HG03135 (cell line): ENCODE results near the gene BORCS8.

Experiments
- ATAC-seq: cut with Tn5 transposase; IDR thresholded peaks from one replicate; pipeline ENCODE4 v1.9.1; 2021; ENCODE audit warnings: mild to moderate bottlenecking, moderate library complexity; ENCODE audit not compliant: unreplicated experiment

The BORCS8 gene

GRCh38 chr19:19214892-19215291 lies 22.9 kb upstream of the BORCS8 start:
- ATAC-seq: no peak

GRCh38 chr19:19214159-19214490 lies 22.2 kb upstream of the BORCS8 start:
- no peak for ATAC-seq

- ATAC-seq: no peak
Measured at GRCh38 chr19:19213426-19214158, 21.6 kb upstream of the BORCS8 start.

- ATAC-seq: no peak
Measured at GRCh38 chr19:19212916-19213315, 21.0 kb upstream of the BORCS8 start.

- ATAC-seq: no peak
Measured at GRCh38 chr19:19211499-19212420, 19.8 kb upstream of the BORCS8 start, which contains the start of gene NCAN. Gene NCAN (plus strand): TSS chr19:19211958. CDS start chr19:19216954, 4,996 bp downstream.

- no peak for ATAC-seq
Measured at GRCh38 chr19:19209372-19209771, 17.4 kb upstream of the BORCS8 start.

GRCh38 chr19:19207637-19208572 lies 16.0 kb upstream of the BORCS8 start:
- ATAC-seq: no peak

- ATAC-seq: no peak
Measured at GRCh38 chr19:19206938-19207337, 15.0 kb upstream of the BORCS8 start.

GRCh38 chr19:19205416-19206410 lies 13.8 kb upstream of the BORCS8 start:
- no peak for ATAC-seq

GRCh38 chr19:19204181-19204580 lies 12.2 kb upstream of the BORCS8 start:
- ATAC-seq: no peak

GRCh38 chr19:19203012-19203856 lies 11.3 kb upstream of the BORCS8 start, which contains the start of gene NR2C2AP:
Gene NR2C2AP (minus strand): TSS chr19:19203414. CDS start chr19:19203060, 354 bp downstream.
- ATAC-seq: peak; percentile 88

- ATAC-seq: peak; percentile 20
Measured at GRCh38 chr19:19202707-19203011, 10.7 kb upstream of the BORCS8 start.

GRCh38 chr19:19201697-19202630 lies 10.0 kb upstream of the BORCS8 start:
- ATAC-seq: no peak

- no peak for ATAC-seq
Measured at GRCh38 chr19:19193926-19194325, 2.0 kb upstream of the BORCS8 start.

- no peak for ATAC-seq
Measured at GRCh38 chr19:19192910-19193423, 1.0 kb upstream of the BORCS8 start.

GRCh38 chr19:19191768-19192077 lies 229 bp downstream of the BORCS8 start:
- no peak for ATAC-seq

- ATAC-seq: no peak
Measured at GRCh38 chr19:19186742-19187141, 5.2 kb downstream of the BORCS8 start.
